ENCODE results near the gene EPB41. TPM values are rescaled to one million over a fixed set of nuclear protein-coding genes. Genes with fewer than 3 reads are reported as not detected.
"Not testable (repeated sequence)": the region's sequence is repeated elsewhere in the genome, so short reads cannot be mapped to it uniquely, and the experiment has no call there.

Gene EPB41
- total RNA-seq, 1 experiment from 2014 or later: 20.2 TPM

DNA sequence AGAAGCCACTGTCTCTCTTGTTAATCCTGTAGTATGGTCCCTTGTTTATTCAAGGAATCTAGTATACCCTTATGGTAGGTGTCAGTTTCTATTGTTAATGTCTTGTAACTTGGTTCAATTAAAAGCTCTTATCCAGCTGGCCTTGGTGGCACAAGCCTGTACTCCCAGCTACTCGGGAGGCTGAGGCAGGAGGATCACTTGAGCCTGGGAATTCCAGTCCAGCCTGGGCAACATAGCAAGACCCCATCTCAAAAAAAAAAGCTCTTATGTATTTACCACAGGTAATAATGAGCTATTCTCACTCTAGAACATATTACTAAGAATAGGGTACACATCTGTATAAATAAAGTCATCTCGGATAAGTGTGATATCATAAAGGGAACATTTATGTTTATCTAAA, 162.8 kb downstream of the EPB41 start:
- intact Hi-C loops (cut with micrococcal nuclease; ENCODE audit: unreplicated experiment) (no loop called here), in situ Hi-C loops (cut with HindIII; ENCODE audit: low pct_unique_long_range_greater_than_20kb, low sequenced_read_pairs) (no loop called here)
- TF ChIP-seq POLR2AphosphoS5 (IDR thresholded peaks at IDR 0.05; ENCODE audit: low read depth, low read length) (no peak), SIN3A (IDR thresholded peaks at IDR 0.05; ENCODE audit: borderline replicate concordance, insufficient read depth, low read depth, low read length) (no peak), TCF7L2 (IDR thresholded peaks at IDR 0.05; ENCODE audit: low read depth, low read length) (no peak)
- TF ChIP-seq, protein P1, sequence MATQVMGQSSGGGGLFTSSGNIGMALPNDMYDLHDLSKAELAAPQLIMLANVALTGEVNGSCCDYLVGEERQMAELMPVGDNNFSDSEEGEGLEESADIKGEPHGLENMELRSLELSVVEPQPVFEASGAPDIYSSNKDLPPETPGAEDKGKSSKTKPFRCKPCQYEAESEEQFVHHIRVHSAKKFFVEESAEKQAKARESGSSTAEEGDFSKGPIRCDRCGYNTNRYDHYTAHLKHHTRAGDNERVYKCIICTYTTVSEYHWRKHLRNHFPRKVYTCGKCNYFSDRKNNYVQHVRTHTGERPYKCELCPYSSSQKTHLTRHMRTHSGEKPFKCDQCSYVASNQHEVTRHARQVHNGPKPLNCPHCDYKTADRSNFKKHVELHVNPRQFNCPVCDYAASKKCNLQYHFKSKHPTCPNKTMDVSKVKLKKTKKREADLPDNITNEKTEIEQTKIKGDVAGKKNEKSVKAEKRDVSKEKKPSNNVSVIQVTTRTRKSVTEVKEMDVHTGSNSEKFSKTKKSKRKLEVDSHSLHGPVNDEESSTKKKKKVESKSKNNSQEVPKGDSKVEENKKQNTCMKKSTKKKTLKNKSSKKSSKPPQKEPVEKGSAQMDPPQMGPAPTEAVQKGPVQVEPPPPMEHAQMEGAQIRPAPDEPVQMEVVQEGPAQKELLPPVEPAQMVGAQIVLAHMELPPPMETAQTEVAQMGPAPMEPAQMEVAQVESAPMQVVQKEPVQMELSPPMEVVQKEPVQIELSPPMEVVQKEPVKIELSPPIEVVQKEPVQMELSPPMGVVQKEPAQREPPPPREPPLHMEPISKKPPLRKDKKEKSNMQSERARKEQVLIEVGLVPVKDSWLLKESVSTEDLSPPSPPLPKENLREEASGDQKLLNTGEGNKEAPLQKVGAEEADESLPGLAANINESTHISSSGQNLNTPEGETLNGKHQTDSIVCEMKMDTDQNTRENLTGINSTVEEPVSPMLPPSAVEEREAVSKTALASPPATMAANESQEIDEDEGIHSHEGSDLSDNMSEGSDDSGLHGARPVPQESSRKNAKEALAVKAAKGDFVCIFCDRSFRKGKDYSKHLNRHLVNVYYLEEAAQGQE (IDR thresholded peaks at IDR 0.05; ENCODE audit: insufficient read depth in 1 of 2, low read depth in 2 of 2, low read length in 1 of 2): no peak
- TF ChIP-seq, protein P2, sequence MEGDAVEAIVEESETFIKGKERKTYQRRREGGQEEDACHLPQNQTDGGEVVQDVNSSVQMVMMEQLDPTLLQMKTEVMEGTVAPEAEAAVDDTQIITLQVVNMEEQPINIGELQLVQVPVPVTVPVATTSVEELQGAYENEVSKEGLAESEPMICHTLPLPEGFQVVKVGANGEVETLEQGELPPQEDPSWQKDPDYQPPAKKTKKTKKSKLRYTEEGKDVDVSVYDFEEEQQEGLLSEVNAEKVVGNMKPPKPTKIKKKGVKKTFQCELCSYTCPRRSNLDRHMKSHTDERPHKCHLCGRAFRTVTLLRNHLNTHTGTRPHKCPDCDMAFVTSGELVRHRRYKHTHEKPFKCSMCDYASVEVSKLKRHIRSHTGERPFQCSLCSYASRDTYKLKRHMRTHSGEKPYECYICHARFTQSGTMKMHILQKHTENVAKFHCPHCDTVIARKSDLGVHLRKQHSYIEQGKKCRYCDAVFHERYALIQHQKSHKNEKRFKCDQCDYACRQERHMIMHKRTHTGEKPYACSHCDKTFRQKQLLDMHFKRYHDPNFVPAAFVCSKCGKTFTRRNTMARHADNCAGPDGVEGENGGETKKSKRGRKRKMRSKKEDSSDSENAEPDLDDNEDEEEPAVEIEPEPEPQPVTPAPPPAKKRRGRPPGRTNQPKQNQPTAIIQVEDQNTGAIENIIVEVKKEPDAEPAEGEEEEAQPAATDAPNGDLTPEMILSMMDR (IDR thresholded peaks at IDR 0.05): no peak
- BruUV-seq (replicated peaks): no TSS peak
- Histone ChIP-seq H3K4me3 (ENCODE audit: low read depth in 2 of 2, low read length in 2 of 2) (no peak overlapping the region), H3K4me1 (ENCODE audit: control insufficient read depth, insufficient read depth, low read length) (no peaks in the 10 kb centered on the region), H3K27ac (ENCODE audit: low read length) (no peak overlapping the region), H3K27me3 (ENCODE audit: control insufficient read depth, insufficient read depth, low read length) (no peaks in the 10 kb centered on the region), H3K9me3 (ENCODE audit: control insufficient read depth, insufficient read depth, low read depth, low read length) (no peaks in the 10 kb centered on the region), H3K36me3 (ENCODE audit: control insufficient read depth, insufficient read depth, low read length) (no peaks in the 10 kb centered on the region)
- CTCF ChIA-PET: no interaction called here
- no peak for ATAC-seq
- POLR2A ChIA-PET: no interaction called here
- no peak for DNase-seq (ENCODE audit: low read depth, low spot score)

DNA sequence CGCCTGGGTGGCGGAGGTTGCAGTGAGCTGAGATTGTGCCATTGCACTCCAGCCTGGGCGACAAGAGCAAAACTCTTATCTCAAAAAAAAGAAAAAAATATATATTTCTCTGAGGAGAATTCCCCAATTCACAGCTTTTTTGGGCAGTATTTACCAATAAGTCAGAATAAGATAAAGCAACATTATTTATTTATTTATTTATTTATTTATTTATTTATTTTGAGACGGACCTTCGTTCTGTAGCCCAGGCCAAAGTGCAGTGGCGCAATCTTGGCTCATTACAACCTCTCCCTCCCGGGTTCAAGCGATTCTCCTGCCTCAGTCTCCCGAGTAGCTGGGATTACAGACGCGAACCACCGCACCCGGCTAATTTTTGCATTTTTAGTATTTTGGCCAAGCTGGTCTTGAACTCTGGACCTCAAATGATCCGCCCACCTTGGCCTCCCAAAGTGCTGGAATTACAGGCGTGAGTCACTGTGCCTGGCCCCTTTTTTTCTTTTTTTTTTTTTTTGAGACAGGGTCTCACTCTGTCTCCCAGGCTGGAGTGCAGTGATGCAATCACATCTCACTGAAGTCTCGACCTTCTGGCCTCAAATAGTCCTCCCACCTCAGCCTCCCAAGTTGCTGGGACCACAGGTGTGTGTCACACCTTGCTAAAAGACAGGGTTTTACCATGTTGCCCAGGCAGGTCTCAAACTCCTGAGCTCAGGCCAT, 165.7 kb downstream of the EPB41 start:
- DNase-seq (ENCODE audit: low read depth, low spot score); in situ Hi-C loops (cut with HindIII; ENCODE audit: low pct_unique_long_range_greater_than_20kb, low sequenced_read_pairs); ATAC-seq; H3K4me1 ChIP-seq (ENCODE audit: control insufficient read depth, insufficient read depth, low read length); H3K9me3 ChIP-seq (ENCODE audit: control insufficient read depth, insufficient read depth, low read depth, low read length); H3K27ac ChIP-seq (ENCODE audit: low read length); BruUV-seq (replicated peaks); intact Hi-C loops (cut with micrococcal nuclease; ENCODE audit: unreplicated experiment); H3K27me3 ChIP-seq (ENCODE audit: control insufficient read depth, insufficient read depth, low read length); CTCF ChIA-PET; H3K36me3 ChIP-seq (ENCODE audit: control insufficient read depth, insufficient read depth, low read length); H3K4me3 ChIP-seq (ENCODE audit: low read depth in 2 of 2, low read length in 2 of 2); POLR2A ChIA-PET: not testable (repeated sequence)

DNA sequence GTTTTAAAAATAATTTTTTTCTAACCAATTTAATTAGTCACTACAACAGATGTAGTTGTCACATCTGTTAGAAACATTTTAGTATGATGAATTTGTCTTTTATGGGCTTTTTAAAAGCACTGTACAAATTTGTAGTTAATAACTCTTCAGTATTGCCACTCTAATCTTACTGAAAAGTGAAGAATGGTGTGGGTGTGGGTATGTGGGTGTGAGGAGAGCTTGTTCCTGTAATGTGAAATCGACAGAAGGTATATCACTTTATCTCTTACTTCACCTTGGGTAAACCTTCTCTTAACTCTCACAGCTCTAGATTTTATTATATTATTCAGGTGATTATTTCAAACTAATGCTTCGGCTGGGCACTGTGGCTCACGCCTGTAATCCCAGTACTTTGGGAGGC, 166.8 kb downstream of the EPB41 start:
- CTCF ChIA-PET: interaction anchor here (0.5 to 0.6 kb wide), 3 partner anchors 150 to 169 kb away, joined by 3 to 4 read pairs (median 3); partner anchors contain the start of gene MECR
- TF ChIP-seq, protein P1 (IDR thresholded peaks at IDR 0.05; ENCODE audit: insufficient read depth in 1 of 2, low read depth in 2 of 2, low read length in 1 of 2): no peak
- TF ChIP-seq POLR2AphosphoS5 (IDR thresholded peaks at IDR 0.05; ENCODE audit: low read depth, low read length) (no peak), TCF7L2 (IDR thresholded peaks at IDR 0.05; ENCODE audit: low read depth, low read length) (no peak), SIN3A (IDR thresholded peaks at IDR 0.05; ENCODE audit: borderline replicate concordance, insufficient read depth, low read depth, low read length) (no peak)
- TF ChIP-seq, protein P2 (IDR thresholded peaks at IDR 0.05): no peak
- POLR2A ChIA-PET: no interaction called here
- intact Hi-C loops (cut with micrococcal nuclease; ENCODE audit: unreplicated experiment): no loop called here
- Histone ChIP-seq H3K27me3 (ENCODE audit: control insufficient read depth, insufficient read depth, low read length) (no peaks in the 10 kb centered on the region), H3K4me3 (ENCODE audit: low read depth in 2 of 2, low read length in 2 of 2) (no peak overlapping the region), H3K4me1 (ENCODE audit: control insufficient read depth, insufficient read depth, low read length) (no peaks in the 10 kb centered on the region), H3K9me3 (ENCODE audit: control insufficient read depth, insufficient read depth, low read depth, low read length) (no peaks in the 10 kb centered on the region), H3K27ac (ENCODE audit: low read length) (no peak overlapping the region), H3K36me3 (ENCODE audit: control insufficient read depth, insufficient read depth, low read length) (no peaks in the 10 kb centered on the region)
- no TSS peak for BruUV-seq (replicated peaks)
- ATAC-seq (no peak), DNase-seq (ENCODE audit: low read depth, low spot score) (no peak)
- in situ Hi-C loops (cut with HindIII; ENCODE audit: low pct_unique_long_range_greater_than_20kb, low sequenced_read_pairs): no loop called here
